Measurements from ENCODE around the gene THUMPD3. TPM values are rescaled to one million over a fixed set of nuclear protein-coding genes. Genes with fewer than 3 reads are reported as not detected.
A peak's percentile ranks its signal among the peaks of the same experiment; 100 is the strongest.

The THUMPD3 gene
- total and polyA plus RNA-seq, 9 of the 15 experiments (the other 6 are each of a cell fraction or from before 2014, with no cell fraction given), result 58.3 to 132 (median 113) TPM

GRCh38 chr3:9362731-9363530, at the start of gene THUMPD3 (continued):
- peak; percentile 75; the same call in 1 of the 2 replicates for TF ChIP-seq ZNF232 (CRISPR knock-in tag; IDR thresholded peaks at IDR 0.05)
- peak; percentile 47; the same call in 1 of the 2 replicates for TF ChIP-seq BCOR (IDR thresholded peaks at IDR 0.05)
- no peak for TF ChIP-seq HMBOX1 (IDR thresholded peaks at IDR 0.05)
- peak; percentile 13; the same call in 1 of the 2 replicates for TF ChIP-seq MTA2 (IDR thresholded peaks at IDR 0.05; ENCODE audit: low read depth)
- no peak; the same call in 1 of the 2 replicates for TF ChIP-seq ZNF644 (tag; IDR thresholded peaks at IDR 0.05; ENCODE audit: low read depth)
- no peak; the same call in none of the 2 replicates for TF ChIP-seq FOXM1 (IDR thresholded peaks at IDR 0.05; ENCODE audit: low read depth)
- peak; percentile 53; the same call in 1 of the 2 replicates for TF ChIP-seq FOXM1 (CRISPR knock-in tag; IDR thresholded peaks at IDR 0.05; ENCODE audit: low read depth)
- TF ChIP-seq SMARCE1 (IDR thresholded peaks at IDR 0.05), result peak; percentile 78
- TF ChIP-seq HMGN3 (IDR thresholded peaks at IDR 0.05; ENCODE audit: borderline replicate concordance, extremely low read depth, insufficient read length, low read depth, low read length), result peak; percentile 81
- TF ChIP-seq SIN3B (IDR thresholded peaks at IDR 0.05; ENCODE audit: low read depth), result peak; percentile 82
- 0 out of 2 replicates have a peak, but pooled peaks have one; percentile 85 for TF ChIP-seq LCOR (CRISPR knock-in tag; IDR thresholded peaks at IDR 0.05)
- TF ChIP-seq XRCC3 (IDR thresholded peaks at IDR 0.05), result no peak
- TF ChIP-seq ZNF146 (CRISPR knock-in tag; IDR thresholded peaks at IDR 0.05; ENCODE audit: unreplicated experiment), result no peak
- TF ChIP-seq E2F6 (IDR thresholded peaks at IDR 0.05; ENCODE audit: borderline replicate concordance in 1 of 2, extremely low read depth in 1 of 2, insufficient read depth in 1 of 2, insufficient read length in 1 of 2, low read depth in 1 of 2, low read length in 1 of 2, poor library complexity in 1 of 2, severe bottlenecking in 1 of 2), result peak; percentile 97 to 98
- TF ChIP-seq HOMEZ (CRISPR knock-in tag; IDR thresholded peaks at IDR 0.05), result 0 out of 2 replicates have a peak, but pooled peaks have one; percentile 40
- peak; percentile 45 for TF ChIP-seq CHD1 (IDR thresholded peaks at IDR 0.05; ENCODE audit: low read length)
- TF ChIP-seq DIDO1 (tag; IDR thresholded peaks at IDR 0.05; ENCODE audit: low read depth), result peak; percentile 85
- peak; percentile 100 for TF ChIP-seq ETV5 (CRISPR knock-in tag; IDR thresholded peaks at IDR 0.05; ENCODE audit: low read depth)
- no peak for TF ChIP-seq ID3 (CRISPR knock-in tag; IDR thresholded peaks at IDR 0.05)
- TF ChIP-seq ID3 (tag; IDR thresholded peaks at IDR 0.05), result peak; percentile 94
- peak in 1 of 2 experiments; percentile 96; a peak in 2 of 4 replicates for TF ChIP-seq KDM4B (IDR thresholded peaks at IDR 0.05; ENCODE audit: borderline replicate concordance in 2 of 2, low read depth in 1 of 2)
